Fibroblast of mammary gland (primary cell): ENCODE data around the gene LAMB4.

Experiments used
- DNase-seq: peaks from one replicate; pipeline ENCODE4 v3.0.0-alpha.2; 2010; ENCODE audit warnings: low read depth
- H3K4me3 ChIP-seq: 2 replicates; pipeline ENCODE4 v1.5.1; 2011; ENCODE audit warnings: low read depth, mild to moderate bottlenecking, low read length, moderate library complexity; ENCODE audit not compliant: control insufficient read depth
- CTCF ChIP-seq: conservative IDR thresholded peaks from 2 replicates; pipeline ENCODE4 v1.5.1; 2011; ENCODE audit warnings: low read depth, low read length, inconsistent platforms; ENCODE audit not compliant: control insufficient read depth, insufficient read depth

LAMB4 gene

GRCh38 chr7:108099713-108100112, 30.4 kb downstream of the LAMB4 start:
- no peak overlapping the region for H3K4me3 ChIP-seq
- peak; percentile 90 for DNase-seq
- TF ChIP-seq CTCF = no peak

GRCh38 chr7:108097703-108098102, 32.5 kb downstream of the LAMB4 start:
- TF ChIP-seq CTCF = peak; percentile 35
- DNase-seq = no peak
- no peak overlapping the region for H3K4me3 ChIP-seq

GRCh38 chr7:108096996-108097395, 33.2 kb downstream of the LAMB4 start:
- no peak for DNase-seq
- H3K4me3 ChIP-seq = no peak overlapping the region

GRCh38 chr7:108094933-108095710, 35.0 kb downstream of the LAMB4 start:
- no peak for TF ChIP-seq CTCF
- peak; percentile 98 for DNase-seq
- peak overlapping the region; percentile 31 for H3K4me3 ChIP-seq

More at GRCh38 chr7:108096996-108097395, 33.2 kb downstream of the LAMB4 start:
- TF ChIP-seq CTCF = no peak

GRCh38 chr7:108094346-108094745, 35.8 kb downstream of the LAMB4 start:
- no peak overlapping the region for H3K4me3 ChIP-seq
- peak; percentile 95 for DNase-seq
- TF ChIP-seq CTCF = no peak

GRCh38 chr7:108093851-108094331, 36.3 kb downstream of the LAMB4 start:
- DNase-seq = peak; percentile 70
- TF ChIP-seq CTCF = no peak
- H3K4me3 ChIP-seq = no peak overlapping the region
